ENCODE data around the gene KDM6A. TPM values are rescaled to one million over a fixed set of nuclear protein-coding genes. Genes with fewer than 3 reads are reported as not detected.
"Not testable (repeated sequence)": the region's sequence is repeated elsewhere in the genome, so short reads cannot be mapped to it uniquely, and the experiment has no call there.

KDM6A gene
- total RNA-seq, 2 donors from 2014 or later: 8.8 to 15.3 TPM

- intact Hi-C loops (cut with DNase I); DNase-seq; ATAC-seq: not testable (repeated sequence)
These were observed 38.1 kb downstream of the KDM6A start for GRCh38 chrX:44911074-44911600.

GRCh38 chrX:44913656-44914531 lies 40.9 kb downstream of the KDM6A start:
- intact Hi-C loops (cut with DNase I): no loop called here
- no peak for ATAC-seq
- DNase-seq: no peak

GRCh38 chrX:44914532-44915198 lies 41.7 kb downstream of the KDM6A start:
- intact Hi-C loops (cut with DNase I): no loop called here
- ATAC-seq (peak in 1 of 2 donors; percentile 53), DNase-seq (no peak)

- intact Hi-C loops (cut with DNase I): no loop called here
- ATAC-seq: peak in 1 of 2 donors; percentile 50
- DNase-seq: no peak
These were observed 42.4 kb downstream of the KDM6A start for GRCh38 chrX:44915361-44915868.

GRCh38 chrX:44918722-44919121 lies 45.7 kb downstream of the KDM6A start:
- DNase-seq (no peak), ATAC-seq (no peak)
- intact Hi-C loops (cut with DNase I): no loop called here

GRCh38 chrX:44922980-44923379 lies 50.0 kb downstream of the KDM6A start:
- DNase-seq: no peak
- intact Hi-C loops (cut with DNase I): no loop called here
- ATAC-seq: no peak

- intact Hi-C loops (cut with DNase I): no loop called here
- ATAC-seq: no peak
- DNase-seq: no peak
These were observed 54.4 kb downstream of the KDM6A start for GRCh38 chrX:44927398-44927797.

GRCh38 chrX:44931441-44931973 lies 58.5 kb downstream of the KDM6A start:
- intact Hi-C loops (cut with DNase I): no loop called here
- DNase-seq: no peak

GRCh38 chrX:44935172-44935571 lies 62.2 kb downstream of the KDM6A start:
- ATAC-seq (no peak), DNase-seq (no peak)
- intact Hi-C loops (cut with DNase I): no loop called here

More at GRCh38 chrX:44931441-44931973, 58.5 kb downstream of the KDM6A start:
- no peak for ATAC-seq

- DNase-seq (no peak), ATAC-seq (peak in 1 of 2 donors; percentile 12)
- intact Hi-C loops (cut with DNase I): no loop called here
These were observed 62.7 kb downstream of the KDM6A start for GRCh38 chrX:44935640-44936039.

GRCh38 chrX:44937606-44938005 lies 64.6 kb downstream of the KDM6A start:
- DNase-seq (no peak), ATAC-seq (no peak)
- intact Hi-C loops (cut with DNase I): no loop called here

GRCh38 chrX:44938111-44938510 lies 65.1 kb downstream of the KDM6A start:
- DNase-seq (no peak), ATAC-seq (no peak)
- intact Hi-C loops (cut with DNase I): no loop called here

GRCh38 chrX:44940541-44940940 lies 67.6 kb downstream of the KDM6A start:
- ATAC-seq; intact Hi-C loops (cut with DNase I): not testable (repeated sequence)

GRCh38 chrX:44943007-44943406 lies 70.0 kb downstream of the KDM6A start:
- DNase-seq (no peak), ATAC-seq (no peak)
- intact Hi-C loops (cut with DNase I): no loop called here

More at GRCh38 chrX:44940541-44940940, 67.6 kb downstream of the KDM6A start:
- DNase-seq: not testable (repeated sequence)

GRCh38 chrX:44944894-44945293 lies 71.9 kb downstream of the KDM6A start:
- intact Hi-C loops (cut with DNase I): no loop called here
- DNase-seq: no peak

GRCh38 chrX:44945736-44946135 lies 72.7 kb downstream of the KDM6A start:
- intact Hi-C loops (cut with DNase I): no loop called here
- DNase-seq (no peak), ATAC-seq (no peak)

More at GRCh38 chrX:44944894-44945293, 71.9 kb downstream of the KDM6A start:
- ATAC-seq: no peak

- ATAC-seq: no peak
- no peak for DNase-seq
- intact Hi-C loops (cut with DNase I): no loop called here
These were observed 73.8 kb downstream of the KDM6A start for GRCh38 chrX:44946771-44947170.

- intact Hi-C loops (cut with DNase I): no loop called here
These were observed 75.0 kb downstream of the KDM6A start for GRCh38 chrX:44947995-44948394.

GRCh38 chrX:44948406-44948805 lies 75.4 kb downstream of the KDM6A start:
- intact Hi-C loops (cut with DNase I): no loop called here
- no peak for ATAC-seq
- DNase-seq: no peak

More at GRCh38 chrX:44947995-44948394, 75.0 kb downstream of the KDM6A start:
- ATAC-seq (no peak), DNase-seq (no peak)

- ATAC-seq (no peak), DNase-seq (no peak)
- intact Hi-C loops (cut with DNase I): no loop called here
These were observed 76.1 kb downstream of the KDM6A start for GRCh38 chrX:44949125-44949524.
